ENCODE results near the gene COMMD10. TPM values are rescaled to one million over a fixed set of nuclear protein-coding genes. Genes with fewer than 3 reads are reported as not detected.

The COMMD10 gene
- 100 to 1,000 TPM in 1 of 4 donors, 10 to 100 TPM in 3; 14.2 to 113 (median 32.3) TPM for total RNA-seq

DNA sequence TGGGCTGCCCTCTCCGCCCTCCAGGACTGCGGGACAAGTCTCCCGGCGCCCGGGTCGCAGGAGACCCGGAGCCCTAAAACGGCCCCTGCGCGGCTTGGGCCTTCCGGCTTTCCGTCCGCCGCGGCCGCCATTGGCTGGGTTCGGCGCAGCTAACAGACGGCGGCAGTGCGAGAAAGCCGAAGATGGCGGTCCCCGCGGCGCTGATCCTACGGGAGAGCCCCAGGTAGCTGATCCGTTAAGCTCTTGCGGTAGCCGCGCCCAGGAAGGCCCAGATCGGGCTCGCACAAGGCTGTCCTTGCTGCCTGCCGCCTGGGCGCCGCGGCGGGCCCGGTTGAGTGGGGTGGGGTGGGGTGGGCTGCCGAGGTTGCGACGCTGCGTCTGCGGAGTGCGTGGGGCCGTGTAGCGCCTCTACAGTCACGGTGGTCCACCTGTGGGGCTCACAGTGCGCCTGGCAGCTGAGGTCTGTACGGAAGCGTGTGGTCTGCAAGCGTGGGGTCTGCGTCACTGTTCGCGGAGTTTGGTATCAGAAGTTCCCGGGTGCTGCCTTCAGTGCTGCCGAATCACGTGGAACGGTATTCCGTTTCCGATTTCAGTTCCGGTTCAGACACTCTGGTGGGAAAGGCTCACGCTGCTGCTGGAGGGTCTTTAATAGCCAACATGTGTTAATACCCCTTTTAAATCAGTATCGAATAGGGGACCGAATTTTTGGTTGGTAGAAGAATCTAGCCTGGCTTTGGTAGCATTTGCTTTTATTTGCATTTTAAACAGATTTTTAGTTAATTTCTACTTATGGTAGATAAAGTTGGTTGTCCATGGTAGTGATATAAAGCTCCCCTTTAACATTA is at the start of gene COMMD10:
Gene COMMD10 (plus strand): TSS at position 155 of the 845 bp plus-strand sequence.
- peak within 1 kb of the TSS; percentile 86 to 95 (median 92) for H3K27ac ChIP-seq
- TF ChIP-seq POLR2A (IDR thresholded peaks at IDR 0.05) (peak in 1 of 2 donors; percentile 41), CTCF (IDR thresholded peaks at IDR 0.05) (no peak)
- H3K9me3 ChIP-seq = no peaks in the 10 kb centered on the region
- peaks cover 0 to 5% (median 0%) of the 10 kb centered on the region in 3 donors for H3K36me3 ChIP-seq
- peak within 1 kb of the TSS; percentile 70 to 100 (median 88) for H3K4me3 ChIP-seq
- H3K27me3 ChIP-seq = no peaks in the 10 kb centered on the region
- peaks cover 0 to 8% (median 3%) of the 10 kb centered on the region in 4 donors for H3K4me1 ChIP-seq
- DNase-seq = peak; percentile 87 to 92 (median 87)

DNA sequence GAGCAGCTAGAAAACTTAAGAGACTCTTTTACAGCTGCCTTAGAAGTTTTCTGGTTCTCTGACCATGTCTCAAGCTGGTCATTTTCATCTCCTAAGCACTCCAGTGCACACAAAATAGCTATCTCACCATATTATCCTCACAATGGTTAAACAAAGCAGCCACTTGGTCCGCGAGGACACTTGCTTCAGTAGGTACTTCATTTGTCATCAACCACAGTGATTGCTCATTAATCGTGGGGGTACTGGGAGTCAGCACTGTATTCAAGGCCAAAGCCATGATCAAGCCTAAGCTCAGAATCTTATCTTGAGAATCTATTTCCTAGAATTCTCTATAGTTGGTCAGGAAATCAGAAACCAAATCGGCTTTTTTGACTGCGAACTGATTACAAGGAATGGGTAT is 49.7 kb upstream of the COMMD10 start:
- no peaks in the 10 kb centered on the region for H3K27me3 ChIP-seq
- H3K4me3 ChIP-seq = no peak overlapping the region
- no peaks in the 10 kb centered on the region for H3K36me3 ChIP-seq
- DNase-seq = no peak
- no peaks in the 10 kb centered on the region for H3K9me3 ChIP-seq
- TF ChIP-seq POLR2A (IDR thresholded peaks at IDR 0.05) = no peak
- TF ChIP-seq CTCF (IDR thresholded peaks at IDR 0.05) = no peak
- no peak overlapping the region for H3K27ac ChIP-seq
- no peaks in the 10 kb centered on the region for H3K4me1 ChIP-seq

DNA sequence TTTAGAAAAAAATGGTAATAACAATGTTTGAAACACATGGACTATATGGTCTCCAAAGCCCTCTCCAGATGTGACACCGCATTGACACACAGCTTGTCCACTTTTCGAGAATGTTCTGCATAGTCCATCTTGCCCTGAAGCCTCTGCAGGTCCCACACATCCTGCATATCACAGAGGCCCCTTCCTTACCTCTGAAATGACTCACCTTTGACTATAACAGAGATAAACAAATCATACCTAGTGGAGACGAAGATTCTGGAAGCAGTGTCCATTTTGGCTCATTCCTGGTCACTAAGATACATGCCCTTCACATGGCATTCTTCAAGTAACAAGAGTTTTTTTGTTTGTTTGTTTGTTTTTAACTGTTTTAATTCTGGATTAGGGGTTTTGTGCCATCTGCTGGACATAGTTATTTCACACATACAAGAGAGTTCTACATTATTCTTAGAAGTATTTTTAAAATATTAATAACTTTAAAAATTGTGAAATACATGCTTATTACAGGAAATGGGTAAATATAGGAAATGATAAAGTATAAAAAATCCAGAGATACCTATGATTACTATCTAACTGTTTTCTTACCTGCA is 47.5 kb upstream of the COMMD10 start:
- Histone ChIP-seq H3K4me1 (no peaks in the 10 kb centered on the region), H3K36me3 (no peaks in the 10 kb centered on the region), H3K27me3 (no peaks in the 10 kb centered on the region), H3K9me3 (no peaks in the 10 kb centered on the region), H3K27ac (no peak overlapping the region), H3K4me3 (no peak overlapping the region)
- no peak for TF ChIP-seq CTCF (IDR thresholded peaks at IDR 0.05)
- TF ChIP-seq POLR2A (IDR thresholded peaks at IDR 0.05) = no peak
- no peak for DNase-seq

DNA sequence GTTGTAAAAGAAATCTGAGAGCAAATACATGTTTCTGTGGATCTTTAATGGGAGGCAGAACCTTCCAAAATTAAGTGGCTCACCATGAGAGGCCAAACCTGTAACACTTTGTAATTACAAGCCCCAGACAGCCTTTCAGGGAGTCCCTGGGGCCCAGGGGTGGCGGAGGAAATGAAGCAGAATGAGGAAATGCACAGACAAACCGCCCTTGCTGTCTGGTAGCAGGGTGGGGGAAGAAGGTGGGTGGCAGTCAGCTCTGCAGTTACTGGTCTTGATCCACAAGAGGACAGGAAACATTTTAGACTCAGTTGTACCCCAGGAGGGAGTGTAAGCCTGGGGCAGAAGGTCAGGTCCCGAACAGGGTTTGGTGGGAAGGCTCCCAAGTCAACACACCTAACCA is 46.0 kb upstream of the COMMD10 start:
- no peaks in the 10 kb centered on the region for H3K9me3 ChIP-seq
- DNase-seq = peak in 2 of 3 donors; percentile 56 to 67
- TF ChIP-seq POLR2A (IDR thresholded peaks at IDR 0.05) (no peak), CTCF (IDR thresholded peaks at IDR 0.05) (no peak)
- H3K27ac ChIP-seq = peak overlapping the region in 1 of 4 donors; percentile 35
- H3K4me1 ChIP-seq = no peaks in the 10 kb centered on the region
- no peak overlapping the region for H3K4me3 ChIP-seq
- no peaks in the 10 kb centered on the region for H3K27me3 ChIP-seq
- H3K36me3 ChIP-seq = no peaks in the 10 kb centered on the region

DNA sequence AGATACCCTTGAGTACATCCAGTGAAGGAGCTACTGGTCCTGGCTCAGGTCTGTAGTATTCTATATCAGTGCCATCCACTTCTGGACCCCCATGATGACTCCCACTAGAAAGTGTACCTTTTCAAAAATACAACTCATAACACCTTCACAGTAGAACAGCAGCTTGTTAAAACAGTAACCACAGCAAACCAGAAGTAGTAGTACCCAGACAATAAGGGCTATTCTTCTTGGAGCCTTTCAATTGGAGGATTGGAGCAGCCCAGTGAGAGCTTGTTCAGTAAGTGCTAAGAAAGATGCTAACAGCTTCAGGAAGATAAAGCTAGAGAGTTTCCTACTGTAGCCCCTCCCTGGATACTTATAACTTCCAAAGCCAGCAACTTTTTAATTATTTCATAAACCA is 42.5 kb upstream of the COMMD10 start:
- Histone ChIP-seq H3K4me3 (no peak overlapping the region), H3K4me1 (no peaks in the 10 kb centered on the region), H3K27ac (no peak overlapping the region), H3K36me3 (no peaks in the 10 kb centered on the region), H3K9me3 (no peaks in the 10 kb centered on the region), H3K27me3 (no peaks in the 10 kb centered on the region)
- TF ChIP-seq CTCF (IDR thresholded peaks at IDR 0.05) = no peak
- TF ChIP-seq POLR2A (IDR thresholded peaks at IDR 0.05) = no peak
- no peak for DNase-seq

Measured in Peyer's patch (tissue), 4 donors.